Activated CD4-positive, alpha-beta T cell treated with anti-CD3 and anti-CD28 coated beads, Interleukin-2, amount 10 ng/mL, durations not matched to agents 24 days and 14 days (primary cell): ENCODE results near the gene VSX1. TPM values are rescaled to one million over a fixed set of nuclear protein-coding genes. Genes with fewer than 3 reads are reported as not detected.

ENCODE experiments used
- DNase-seq: peaks from one replicate; pipeline ENCODE4 v3.0.0; 2022
- H3K27ac Mint-ChIP-seq: one replicate; pipeline ENCODE4 v1.8.0; 2022; ENCODE audit warnings: mild to moderate bottlenecking, mixed read lengths
- H3K27me3 Mint-ChIP-seq: one replicate; pipeline ENCODE4 v1.8.0; 2022; ENCODE audit warnings: mixed read lengths
- H3K36me3 Mint-ChIP-seq: one replicate; pipeline ENCODE4 v1.8.0; 2022; ENCODE audit warnings: low read depth, mild to moderate bottlenecking, mixed read lengths
- H3K4me1 Mint-ChIP-seq: one replicate; pipeline ENCODE4 v1.8.0; 2021; ENCODE audit warnings: mixed read lengths
- H3K4me3 Mint-ChIP-seq: one replicate; pipeline ENCODE4 v1.8.0; 2022; ENCODE audit warnings: mild to moderate bottlenecking, moderate library complexity, mixed read lengths
- H3K9me3 Mint-ChIP-seq: one replicate; pipeline ENCODE4 v1.8.0; 2021; ENCODE audit warnings: mixed read lengths
- intact Hi-C: fragments of 100-400 bp; cut with micrococcal nuclease; formaldehyde crosslinking; loops from one replicate; pipeline ENCODE4 v1.15.1; 2023
- total RNA-seq: library from RNA; stranded (reverse); gene quantifications from 2 replicates; pipeline ENCODE4 v1.2.3, GENCODE V29; 2022

VSX1 gene
- total RNA-seq, 1 donor from 2014 or later: not detected

GRCh38 chr20:25057234-25058050 lies 24.5 kb downstream of the VSX1 start:
- H3K4me3 Mint-ChIP-seq: peak overlapping the region; percentile 78
- H3K36me3 Mint-ChIP-seq: peaks cover 10% of the 10 kb centered on the region
- peaks cover 37% of the 10 kb centered on the region for H3K27me3 Mint-ChIP-seq
- peak; percentile 95 for DNase-seq
- H3K4me1 Mint-ChIP-seq: peaks cover 39% of the 10 kb centered on the region
- intact Hi-C loops: loop anchor here (1.0 to 2.0 kb wide), 5 partner anchors 8 to 253 kb away; partner anchors contain the start of genes APMAP, CST7 and PYGB
- H3K9me3 Mint-ChIP-seq: no peaks in the 10 kb centered on the region
- H3K27ac Mint-ChIP-seq: peak overlapping the region; percentile 65

GRCh38 chr20:25056690-25057233 lies 25.2 kb downstream of the VSX1 start:
- Mint-ChIP-seq H3K4me3 (peak overlapping the region; percentile 78), H3K27ac (peak overlapping the region; percentile 65), H3K9me3 (no peaks in the 10 kb centered on the region), H3K4me1 (peaks cover 43% of the 10 kb centered on the region), H3K36me3 (peaks cover 10% of the 10 kb centered on the region), H3K27me3 (peaks cover 34% of the 10 kb centered on the region)
- DNase-seq: no peak
- intact Hi-C loops: loop anchor here (1.0 kb wide), 2 partner anchors 9 to 64 kb away; partner anchors contain the start of gene APMAP

- Mint-ChIP-seq H3K27me3 (peaks cover 26% of the 10 kb centered on the region), H3K4me1 (peaks cover 43% of the 10 kb centered on the region), H3K9me3 (no peaks in the 10 kb centered on the region), H3K4me3 (peak overlapping the region; percentile 78), H3K27ac (peak overlapping the region; percentile 65), H3K36me3 (peaks cover 10% of the 10 kb centered on the region)
- intact Hi-C loops: no loop called here
- no peak for DNase-seq
Observed at GRCh38 chr20:25055711-25056495, 26.0 kb downstream of the VSX1 start.

- intact Hi-C loops: no loop called here
- Mint-ChIP-seq H3K4me1 (peaks cover 40% of the 10 kb centered on the region), H3K27me3 (peaks cover 19% of the 10 kb centered on the region), H3K36me3 (peaks cover 10% of the 10 kb centered on the region), H3K4me3 (no peak overlapping the region), H3K9me3 (no peaks in the 10 kb centered on the region), H3K27ac (no peak overlapping the region)
- no peak for DNase-seq
Observed at GRCh38 chr20:25054995-25055629, 26.8 kb downstream of the VSX1 start.

GRCh38 chr20:25054096-25054820 lies 27.7 kb downstream of the VSX1 start:
- H3K27me3 Mint-ChIP-seq: peaks cover 16% of the 10 kb centered on the region
- H3K4me1 Mint-ChIP-seq: peaks cover 42% of the 10 kb centered on the region
- H3K9me3 Mint-ChIP-seq: no peaks in the 10 kb centered on the region
- H3K36me3 Mint-ChIP-seq: peaks cover 10% of the 10 kb centered on the region
- DNase-seq: no peak
- H3K27ac Mint-ChIP-seq: no peak overlapping the region
- intact Hi-C loops: no loop called here
- H3K4me3 Mint-ChIP-seq: no peak overlapping the region

GRCh38 chr20:25053255-25054031 lies 28.5 kb downstream of the VSX1 start:
- Mint-ChIP-seq H3K27me3 (peaks cover 14% of the 10 kb centered on the region), H3K36me3 (peaks cover 10% of the 10 kb centered on the region), H3K4me3 (no peak overlapping the region), H3K9me3 (no peaks in the 10 kb centered on the region), H3K4me1 (peaks cover 35% of the 10 kb centered on the region), H3K27ac (no peak overlapping the region)
- no peak for DNase-seq
- intact Hi-C loops: no loop called here

- intact Hi-C loops: no loop called here
- H3K9me3 Mint-ChIP-seq: no peaks in the 10 kb centered on the region
- no peak overlapping the region for H3K27ac Mint-ChIP-seq
- no peak overlapping the region for H3K4me3 Mint-ChIP-seq
- peaks cover 10% of the 10 kb centered on the region for H3K36me3 Mint-ChIP-seq
- H3K4me1 Mint-ChIP-seq: peaks cover 35% of the 10 kb centered on the region
- peaks cover 14% of the 10 kb centered on the region for H3K27me3 Mint-ChIP-seq
- no peak for DNase-seq
Observed at GRCh38 chr20:25052255-25053194, 29.4 kb downstream of the VSX1 start.

- Mint-ChIP-seq H3K27me3 (peaks cover 14% of the 10 kb centered on the region), H3K27ac (no peak overlapping the region), H3K36me3 (peaks cover 14% of the 10 kb centered on the region), H3K4me3 (no peak overlapping the region), H3K9me3 (no peaks in the 10 kb centered on the region), H3K4me1 (peaks cover 35% of the 10 kb centered on the region)
- DNase-seq: no peak
- intact Hi-C loops: no loop called here
Observed at GRCh38 chr20:25051386-25052155, 30.4 kb downstream of the VSX1 start.

GRCh38 chr20:25050501-25051350 lies 31.2 kb downstream of the VSX1 start:
- peaks cover 11% of the 10 kb centered on the region for H3K27me3 Mint-ChIP-seq
- no peak overlapping the region for H3K27ac Mint-ChIP-seq
- intact Hi-C loops: no loop called here
- H3K9me3 Mint-ChIP-seq: no peaks in the 10 kb centered on the region
- DNase-seq: no peak
- peaks cover 12% of the 10 kb centered on the region for H3K36me3 Mint-ChIP-seq
- H3K4me3 Mint-ChIP-seq: no peak overlapping the region
- H3K4me1 Mint-ChIP-seq: peaks cover 28% of the 10 kb centered on the region

GRCh38 chr20:25050082-25050481 lies 31.9 kb downstream of the VSX1 start:
- Mint-ChIP-seq H3K27ac (no peak overlapping the region), H3K36me3 (peaks cover 11% of the 10 kb centered on the region), H3K4me3 (no peak overlapping the region), H3K27me3 (peaks cover 8% of the 10 kb centered on the region), H3K9me3 (no peaks in the 10 kb centered on the region), H3K4me1 (peaks cover 24% of the 10 kb centered on the region)
- intact Hi-C loops: no loop called here
- DNase-seq: no peak
